ENCODE results near the gene PSMC2.
A peak's percentile ranks its signal among the peaks of the same experiment; 100 is the strongest.

PSMC2 gene

DNA sequence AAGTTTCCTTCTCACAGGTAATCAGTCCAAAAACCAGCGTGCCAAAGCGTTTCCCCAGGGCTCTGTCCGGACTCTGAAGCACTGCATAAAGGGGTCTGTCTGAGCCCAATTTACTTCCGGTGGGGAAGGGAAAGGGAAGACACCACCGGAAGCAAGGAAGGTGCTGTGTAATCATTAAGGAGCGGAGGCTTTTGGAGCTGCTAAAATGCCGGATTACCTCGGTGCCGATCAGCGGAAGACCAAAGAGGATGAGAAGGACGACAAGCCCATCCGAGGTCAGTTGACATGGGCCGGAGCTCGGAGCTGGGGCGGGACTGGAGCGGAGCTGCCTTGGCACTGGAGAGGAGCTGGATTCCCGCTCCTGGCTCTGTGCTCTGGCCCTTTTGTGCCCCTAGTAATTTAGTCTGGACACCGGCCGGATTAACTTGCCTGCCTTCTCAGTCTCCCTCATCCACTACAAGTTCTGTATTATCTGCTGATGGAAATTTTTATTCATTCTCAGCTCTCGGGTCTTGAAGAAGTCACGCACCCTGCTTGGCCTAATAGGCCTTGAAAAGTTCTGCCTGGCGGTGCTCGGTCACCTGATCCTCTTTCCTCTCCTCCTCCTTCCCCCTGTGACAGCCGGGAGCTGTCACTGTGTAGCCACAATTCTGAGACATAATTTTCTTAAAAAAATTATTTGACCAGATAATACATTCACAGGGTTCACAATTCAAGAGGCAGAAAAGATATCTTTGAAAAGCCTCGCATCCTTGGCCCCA lies at the start of gene PSMC2:
TSS of gene PSMC2 (plus strand) at position 137 of the 761 bp plus-strand sequence. CDS start at position 206, 69 bp downstream.
- H3K9me3 ChIP-seq: no peaks in the 10 kb centered on the region
- no peaks in the 10 kb centered on the region for H3K36me3 ChIP-seq
- TF ChIP-seq, protein P1, sequence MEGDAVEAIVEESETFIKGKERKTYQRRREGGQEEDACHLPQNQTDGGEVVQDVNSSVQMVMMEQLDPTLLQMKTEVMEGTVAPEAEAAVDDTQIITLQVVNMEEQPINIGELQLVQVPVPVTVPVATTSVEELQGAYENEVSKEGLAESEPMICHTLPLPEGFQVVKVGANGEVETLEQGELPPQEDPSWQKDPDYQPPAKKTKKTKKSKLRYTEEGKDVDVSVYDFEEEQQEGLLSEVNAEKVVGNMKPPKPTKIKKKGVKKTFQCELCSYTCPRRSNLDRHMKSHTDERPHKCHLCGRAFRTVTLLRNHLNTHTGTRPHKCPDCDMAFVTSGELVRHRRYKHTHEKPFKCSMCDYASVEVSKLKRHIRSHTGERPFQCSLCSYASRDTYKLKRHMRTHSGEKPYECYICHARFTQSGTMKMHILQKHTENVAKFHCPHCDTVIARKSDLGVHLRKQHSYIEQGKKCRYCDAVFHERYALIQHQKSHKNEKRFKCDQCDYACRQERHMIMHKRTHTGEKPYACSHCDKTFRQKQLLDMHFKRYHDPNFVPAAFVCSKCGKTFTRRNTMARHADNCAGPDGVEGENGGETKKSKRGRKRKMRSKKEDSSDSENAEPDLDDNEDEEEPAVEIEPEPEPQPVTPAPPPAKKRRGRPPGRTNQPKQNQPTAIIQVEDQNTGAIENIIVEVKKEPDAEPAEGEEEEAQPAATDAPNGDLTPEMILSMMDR (IDR thresholded peaks at IDR 0.05): no peak
- H3K27ac ChIP-seq: peak within 1 kb of the TSS; percentile 81
- no peaks in the 10 kb centered on the region for H3K27me3 ChIP-seq
- H3K4me3 ChIP-seq (ENCODE audit: low read depth in 1 of 2, low read length in 1 of 2): peak within 1 kb of the TSS; percentile 70 to 94
- H3K4me1 ChIP-seq (ENCODE audit: control insufficient read depth in 1 of 2, insufficient read depth in 1 of 2, low read depth in 1 of 2, low read length in 1 of 2): peaks cover 44 to 47% of the 10 kb centered on the region in 2 experiments

DNA sequence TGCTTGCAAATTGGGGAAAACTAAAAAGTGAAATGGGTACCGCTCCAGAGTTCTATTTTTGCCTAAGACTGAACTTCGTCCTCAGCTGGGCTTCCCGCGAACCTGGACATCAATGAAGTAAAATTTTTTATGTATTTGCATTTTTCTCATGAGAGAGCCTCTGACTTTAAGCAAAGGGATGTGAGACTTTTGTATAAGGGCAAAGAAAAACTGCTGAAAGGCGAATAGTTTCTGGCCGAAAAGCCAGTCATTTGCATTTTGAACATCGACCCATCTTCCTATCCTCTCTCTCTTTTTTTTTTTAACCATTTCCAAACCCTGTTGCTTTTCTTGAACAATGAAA lies 49.6 kb upstream of the PSMC2 start:
- Histone ChIP-seq H3K27ac (peak overlapping the region; percentile 82), H3K27me3 (no peaks in the 10 kb centered on the region), H3K9me3 (no peaks in the 10 kb centered on the region), H3K4me3 (ENCODE audit: low read depth in 1 of 2, low read length in 1 of 2) (peak overlapping the region; percentile 73 to 80), H3K36me3 (peaks cover 42% of the 10 kb centered on the region), H3K4me1 (ENCODE audit: control insufficient read depth in 1 of 2, insufficient read depth in 1 of 2, low read depth in 1 of 2, low read length in 1 of 2) (peaks cover 13 to 18% of the 10 kb centered on the region in 2 experiments)
- TF ChIP-seq, protein P1 (IDR thresholded peaks at IDR 0.05): no peak

DNA sequence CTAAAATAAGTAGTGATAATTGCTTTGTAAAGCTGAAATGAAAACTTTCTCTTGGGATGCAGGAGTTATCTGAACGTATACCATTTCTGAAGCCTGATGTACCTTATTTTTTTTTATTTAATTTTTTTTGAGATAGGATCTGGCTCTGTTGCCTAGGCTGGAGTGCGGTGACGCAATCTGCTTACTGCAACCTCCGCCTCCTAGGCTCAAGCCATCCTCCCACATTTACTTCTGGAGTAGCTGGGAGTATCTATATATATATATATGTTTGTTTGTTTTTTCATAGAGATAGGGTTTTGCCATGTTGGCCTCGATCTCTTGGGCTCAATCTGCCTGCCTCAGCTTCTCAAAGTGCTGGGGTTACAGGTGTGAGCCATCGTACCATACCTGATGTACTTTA lies 47.8 kb upstream of the PSMC2 start:
- Histone ChIP-seq H3K27me3 (no peaks in the 10 kb centered on the region), H3K4me3 (ENCODE audit: low read depth in 1 of 2, low read length in 1 of 2) (no peak overlapping the region), H3K27ac (no peak overlapping the region), H3K9me3 (no peaks in the 10 kb centered on the region), H3K36me3 (peaks cover 60% of the 10 kb centered on the region), H3K4me1 (ENCODE audit: control insufficient read depth in 1 of 2, insufficient read depth in 1 of 2, low read depth in 1 of 2, low read length in 1 of 2) (peaks cover 13 to 18% of the 10 kb centered on the region in 2 experiments)
- TF ChIP-seq, protein P1 (IDR thresholded peaks at IDR 0.05): no peak

DNA sequence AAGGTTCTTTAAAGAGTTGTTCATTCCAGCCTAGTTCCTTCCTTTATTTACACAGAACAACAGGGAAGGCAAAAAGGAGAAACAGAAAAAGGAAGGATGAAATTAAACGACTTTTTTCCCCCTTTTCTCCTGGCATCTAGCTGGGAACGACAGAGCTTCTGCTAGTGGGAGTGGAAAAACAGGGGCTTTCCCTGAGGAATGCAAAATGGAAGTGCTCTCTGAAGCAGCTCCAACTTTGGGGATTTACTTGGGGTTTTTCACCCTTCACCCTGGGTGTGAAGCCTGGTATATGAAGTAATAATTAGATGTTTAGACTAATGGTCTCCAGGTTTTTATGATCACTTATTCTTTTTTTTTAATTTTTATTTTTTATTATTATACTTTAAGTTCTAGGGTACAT lies 46.0 kb upstream of the PSMC2 start:
- Histone ChIP-seq H3K27ac (no peak overlapping the region), H3K9me3 (no peaks in the 10 kb centered on the region), H3K4me3 (ENCODE audit: low read depth in 1 of 2, low read length in 1 of 2) (no peak overlapping the region), H3K4me1 (ENCODE audit: control insufficient read depth in 1 of 2, insufficient read depth in 1 of 2, low read depth in 1 of 2, low read length in 1 of 2) (peaks cover 19 to 23% of the 10 kb centered on the region in 2 experiments), H3K27me3 (no peaks in the 10 kb centered on the region), H3K36me3 (peaks cover 74% of the 10 kb centered on the region)
- TF ChIP-seq, protein P1 (IDR thresholded peaks at IDR 0.05): no peak

GRCh38 chr7:103307503-103308231 lies 39.8 kb upstream of the PSMC2 start:
- Histone ChIP-seq H3K4me1 (ENCODE audit: control insufficient read depth in 1 of 2, insufficient read depth in 1 of 2, low read depth in 1 of 2, low read length in 1 of 2) (peaks cover 14 to 16% of the 10 kb centered on the region in 2 experiments), H3K27me3 (no peaks in the 10 kb centered on the region), H3K9me3 (no peaks in the 10 kb centered on the region), H3K27ac (peak overlapping the region; percentile 58), H3K36me3 (peaks cover 86% of the 10 kb centered on the region), H3K4me3 (ENCODE audit: low read depth in 1 of 2, low read length in 1 of 2) (no peak overlapping the region)
- TF ChIP-seq, protein P1 (IDR thresholded peaks at IDR 0.05): no peak
